Adrenal gland (tissue), 5 donors: ENCODE results near the gene MOV10L1.

Experiments used
- CTCF ChIP-seq, 6 experiments: fragments of 450-650 bp in 4 of 6; fragments of 200-600 bp in 2 of 6; sonication (generic) in 1 of 6; IDR thresholded peaks; 1 replicate in 5 of 6; 2 replicates in 1 of 6; pipeline versions ENCODE4 v1.5.1 to v1.8.0; 2016 to 2021; ENCODE audit warnings: antibody characterized with exemption in 6 of 6, mild to moderate bottlenecking in 2 of 6, moderate library complexity in 1 of 6
- POLR2A ChIP-seq, 2 donors: fragments of 450-650 bp; IDR thresholded peaks; one replicate each; pipeline ENCODE4 v1.6.1; 2017; ENCODE audit warnings: antibody characterized with exemption in 2 of 2, mild to moderate bottlenecking in 2 of 2, moderate library complexity in 1 of 2
- donor health status: DM: no; HTN: no; CAD: no.

- TF ChIP-seq CTCF (IDR thresholded peaks at IDR 0.05) (no peak), POLR2A (IDR thresholded peaks at IDR 0.05) (no peak)
These were observed 104.4 kb downstream of the MOV10L1 start for GRCh38 chr22:50194037-50194805.
